GM10248 (cell line): ENCODE measurements around the gene RNF181.
"Not testable (repeated sequence)": the region's sequence is repeated elsewhere in the genome, so short reads cannot be mapped to it uniquely, and the experiment has no call there.

Source experiments
- CTCF ChIA-PET: fragments of 300-600 bp; sonication (Branson Sonifier 250); formaldehyde crosslinking; extraction: SDS; loops from one replicate; lab custom pipeline; 2021; ENCODE audit warnings: antibody characterized with exemption; lab: Yijun Ruan, JAX
- POLR2A ChIA-PET: fragments of 350-650 bp; sonication (Branson Sonifier 250); formaldehyde crosslinking; extraction: SDS; loops from one replicate; lab custom pipeline; 2020; ENCODE audit warnings: antibody characterized with exemption; lab: Yijun Ruan, JAX
- DNase-seq: peaks from one replicate; pipeline ENCODE4 v3.0.0; 2012; ENCODE audit errors: extremely low spot score
- CTCF ChIP-seq: IDR thresholded peaks from 2 replicates; pipeline ENCODE4 v1.5.1; 2012; ENCODE audit warnings: mild to moderate bottlenecking, low read depth; ENCODE audit errors: extremely low read depth, missing control alignments, control extremely low read depth

RNF181 gene

DNA sequence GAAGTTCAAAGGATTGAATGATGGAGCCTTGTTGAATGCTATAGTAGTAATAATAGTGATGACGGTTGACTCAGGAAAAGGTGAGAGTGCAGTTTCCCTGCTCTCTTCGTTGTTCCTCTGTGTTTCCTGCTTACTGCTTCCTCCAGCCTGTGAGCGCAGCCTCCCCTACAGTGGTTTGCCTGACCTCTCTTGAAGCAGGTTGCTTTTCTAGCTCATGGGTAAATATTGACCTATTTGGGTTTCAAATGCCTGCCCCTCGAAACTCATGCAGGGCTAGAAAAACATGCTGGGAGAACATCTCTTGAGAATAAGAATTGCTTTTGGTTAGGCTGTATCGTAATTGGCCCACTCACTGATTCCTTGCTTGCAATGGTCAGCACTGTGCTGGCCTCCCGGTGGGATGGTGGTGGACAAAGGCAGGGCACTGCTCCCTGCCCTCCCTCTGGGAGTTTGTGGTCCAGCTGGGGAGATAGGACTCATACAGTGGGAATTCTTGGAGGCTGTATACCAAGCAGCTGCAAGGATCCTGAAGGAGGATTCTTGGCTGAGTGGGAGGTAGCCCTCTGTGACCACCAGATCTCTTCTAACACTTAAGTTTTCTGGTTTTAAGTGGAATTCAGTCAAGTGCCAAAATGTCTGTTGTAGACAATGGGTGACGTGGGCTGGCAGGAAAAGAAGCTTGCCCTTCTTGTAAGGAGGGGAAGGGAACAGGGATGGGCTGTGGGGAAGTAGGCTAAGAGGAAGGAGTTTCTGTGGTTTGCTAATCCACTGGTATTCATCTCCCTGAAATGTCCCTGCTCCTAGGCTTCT, 5.4 kb upstream of the RNF181 start:
- POLR2A ChIA-PET = no interaction called here
- CTCF ChIA-PET = interaction anchor here (0.8 to 2.1 kb wide), 3 partner anchors 10 to 47 kb away, joined by 3 to 6 read pairs (median 4); partner anchors contain the start of gene TMEM150A
- TF ChIP-seq CTCF = no peak
- DNase-seq = no peak

GRCh38 chr2:85590950-85591349, 4.6 kb upstream of the RNF181 start:
- no peak for TF ChIP-seq CTCF
- ChIA-PET POLR2A (no interaction called here), CTCF (interaction anchor here (0.8 to 2.1 kb wide), 3 partner anchors 10 to 46 kb away, joined by 3 to 6 read pairs (median 4); partner anchors contain the start of gene TMEM150A)
- DNase-seq = no peak

DNA sequence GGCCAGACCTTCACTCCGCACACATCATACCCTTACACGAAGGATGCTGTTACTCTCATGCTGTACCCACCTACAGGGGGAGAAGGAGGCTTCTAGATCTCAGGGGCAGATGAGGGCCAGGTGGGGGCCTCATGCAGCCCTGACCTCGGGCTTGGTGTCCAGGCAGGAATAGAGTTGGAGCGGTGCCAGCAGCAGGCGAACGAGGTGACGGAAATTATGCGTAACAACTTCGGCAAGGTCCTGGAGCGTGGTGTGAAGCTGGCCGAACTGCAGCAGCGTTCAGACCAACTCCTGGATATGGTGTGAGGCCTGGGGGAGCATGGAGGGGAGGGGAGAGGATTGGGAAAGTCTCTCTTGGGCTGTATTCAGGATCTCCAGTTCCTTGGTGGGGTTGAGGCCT, 4.0 kb upstream of the RNF181 start:
- no peak for DNase-seq
- CTCF ChIA-PET = interaction anchor here (1.0 to 2.1 kb wide), 2 partner anchors 9 to 45 kb away, joined by 3 to 4 read pairs; no protein-coding TSS in a partner anchor
- POLR2A ChIA-PET = no interaction called here
- no peak for TF ChIP-seq CTCF

DNA sequence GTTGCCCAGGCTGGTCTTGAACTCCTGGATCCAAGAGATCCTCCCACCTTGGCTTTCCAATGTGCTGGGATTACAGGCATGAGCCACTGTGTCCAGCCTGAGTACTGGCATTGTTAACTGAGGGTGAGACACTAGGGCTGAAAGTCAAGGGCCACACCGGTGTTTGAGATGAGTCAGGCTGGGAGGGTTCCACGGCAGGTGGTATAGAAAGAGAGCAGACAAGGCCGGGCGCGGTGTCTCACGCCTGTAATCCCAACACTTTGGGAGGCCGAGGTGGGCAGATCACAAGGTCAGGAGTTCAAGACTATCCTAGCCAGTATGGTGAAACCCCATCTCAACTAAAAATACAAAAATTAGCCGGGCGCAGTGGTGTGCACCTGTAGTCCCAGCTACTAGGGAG, 3.2 kb upstream of the RNF181 start:
- POLR2A ChIA-PET = interaction anchor here (0.7 kb wide), 2 partner anchors 25 to 136 kb away, joined by 3 to 5 read pairs; no protein-coding TSS in a partner anchor
- DNase-seq = not testable (repeated sequence)
- CTCF ChIA-PET = interaction anchor here (0.9 to 1.0 kb wide), 2 partner anchors 41 to 44 kb away, joined by 3 read pairs; no protein-coding TSS in a partner anchor

DNA sequence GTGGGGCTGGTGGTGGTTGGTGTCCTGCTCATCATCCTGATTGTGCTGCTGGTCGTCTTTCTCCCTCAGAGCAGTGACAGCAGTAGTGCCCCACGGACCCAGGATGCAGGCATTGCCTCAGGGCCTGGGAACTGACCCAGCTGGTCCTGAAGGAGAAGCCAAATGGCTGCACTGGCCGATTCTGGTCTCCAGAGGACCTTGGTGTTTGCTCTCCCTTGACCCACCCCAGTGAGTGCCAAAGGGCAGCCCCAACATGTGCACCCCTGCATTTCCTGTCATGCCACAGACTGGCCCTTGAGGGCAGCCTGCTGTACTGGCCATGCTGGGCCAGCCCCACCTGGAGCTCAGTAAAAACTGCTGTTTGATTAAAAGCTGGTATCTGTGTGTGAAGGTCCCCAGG, 2.5 kb upstream of the RNF181 start:
- POLR2A ChIA-PET = interaction anchor here (0.7 kb wide), 1 partner anchor 45 kb away, joined by 4 read pairs; no protein-coding TSS in a partner anchor
- no peak for TF ChIP-seq CTCF
- no peak for DNase-seq
- CTCF ChIA-PET = interaction anchor here (0.9 to 2.2 kb wide), 2 partner anchors 10 to 42 kb away, joined by 3 to 7 read pairs; partner anchors contain the start of gene VAMP5

GRCh38 chr2:85594715-85595300, 737 bp upstream of the RNF181 start:
- no peak for TF ChIP-seq CTCF
- DNase-seq = no peak
- CTCF ChIA-PET = interaction anchor here (1.0 to 2.2 kb wide), 4 partner anchors 10 to 43 kb away, joined by 3 to 10 read pairs (median 6); partner anchors contain the start of gene VAMP5
- POLR2A ChIA-PET = interaction anchor here (0.6 to 1.6 kb wide), 11 partner anchors 9 to 423 kb away, joined by 3 to 9 read pairs (median 4); partner anchors contain the start of genes C2orf68, GGCX and MAT2A
